HG03520 (cell line): ENCODE measurements around the gene SOX5.
A peak's percentile ranks its signal among the peaks of the same experiment; 100 is the strongest.
"Not testable (repeated sequence)": the region's sequence is repeated elsewhere in the genome, so short reads cannot be mapped to it uniquely, and the experiment has no call there.

Experiments
- ATAC-seq: cut with Tn5 transposase; IDR thresholded peaks from one replicate; pipeline ENCODE4 v1.9.1; 2021; ENCODE audit warnings: mild to moderate bottlenecking, moderate library complexity; ENCODE audit not compliant: unreplicated experiment

Gene SOX5

GRCh38 chr12:23911574-23911973 lies 37.9 kb downstream of the SOX5 start:
- no peak for ATAC-seq

GRCh38 chr12:23909551-23909950 lies 39.9 kb downstream of the SOX5 start:
- ATAC-seq: no peak

DNA sequence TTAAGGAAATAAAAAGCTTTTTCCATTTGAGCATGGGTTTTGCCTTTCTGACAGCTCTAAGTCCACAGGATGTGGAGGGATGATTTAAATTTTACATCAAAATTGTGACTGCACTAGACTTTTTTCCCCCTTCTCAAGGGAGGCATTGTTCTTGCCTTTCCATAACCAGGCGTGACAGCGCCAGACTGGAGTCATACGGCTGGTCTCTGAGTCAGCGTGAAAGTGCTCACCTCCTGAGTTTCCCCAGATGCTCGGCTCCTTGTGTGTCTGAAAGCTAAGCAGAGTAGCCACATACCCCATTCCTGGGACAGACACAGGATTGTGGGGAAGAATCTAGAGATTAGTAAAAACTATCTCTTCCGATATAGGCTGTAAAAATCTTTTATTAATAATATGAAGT lies 43.1 kb downstream of the SOX5 start:
- no peak for ATAC-seq

DNA sequence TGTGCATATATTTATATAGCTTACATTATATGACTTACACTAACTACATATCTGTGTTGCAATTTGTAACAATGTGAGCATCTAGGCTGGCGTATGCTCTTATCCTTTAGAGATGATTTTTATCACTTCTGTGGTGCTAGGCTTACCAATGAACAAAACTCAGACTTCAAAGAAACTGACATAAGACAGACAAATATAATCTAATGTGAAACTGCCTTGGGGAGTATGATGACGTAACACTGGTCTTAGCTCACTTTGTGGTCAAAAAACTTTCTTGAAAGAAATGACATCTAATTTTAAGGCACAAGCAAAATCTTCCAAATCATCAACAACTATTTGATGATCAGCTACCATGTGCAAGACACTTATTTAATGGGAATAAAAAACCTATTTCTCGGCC lies 50.0 kb downstream of the SOX5 start:
- ATAC-seq: no peak

DNA sequence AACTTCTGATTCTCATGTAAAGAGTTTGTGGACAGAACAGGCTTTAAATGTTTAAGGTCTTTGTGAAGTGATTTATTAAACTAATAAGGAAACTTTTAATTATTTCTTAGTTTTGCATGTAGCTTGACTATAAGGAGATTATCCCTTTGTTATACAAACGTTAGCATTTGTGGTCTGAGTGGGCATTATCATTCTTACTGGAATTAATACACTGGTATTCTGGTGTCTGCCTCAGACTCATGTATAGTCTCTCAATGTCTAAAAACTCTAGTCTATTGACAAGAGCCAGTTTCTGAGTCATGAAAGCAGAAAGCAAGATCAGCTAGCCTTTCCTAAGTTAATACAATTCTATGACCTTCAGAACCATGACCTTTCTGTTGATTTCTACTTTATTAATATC lies 51.3 kb downstream of the SOX5 start:
- no peak for ATAC-seq

GRCh38 chr12:23895792-23896218 lies 53.7 kb downstream of the SOX5 start:
- ATAC-seq: no peak

GRCh38 chr12:23893611-23894010 lies 55.9 kb downstream of the SOX5 start:
- no peak for ATAC-seq

GRCh38 chr12:23891115-23891514 lies 58.4 kb downstream of the SOX5 start:
- ATAC-seq: peak; percentile 60

DNA sequence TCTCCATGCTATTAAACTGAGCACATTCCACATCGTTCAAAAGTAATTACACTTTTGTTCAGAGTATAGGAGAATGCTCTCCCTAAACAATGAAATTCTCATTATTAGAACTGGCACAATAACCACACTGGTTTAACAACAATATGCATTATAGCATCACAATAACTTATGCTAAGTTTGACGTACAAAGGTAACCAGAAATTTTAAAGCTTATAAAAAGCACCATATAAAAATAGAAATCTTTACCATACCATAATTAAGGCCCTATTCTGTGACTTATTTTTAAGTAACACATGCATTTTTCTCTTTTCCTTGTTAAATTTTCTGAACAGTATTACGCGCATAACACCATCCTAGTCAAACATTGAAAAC lies 60.4 kb downstream of the SOX5 start:
- no peak for ATAC-seq

GRCh38 chr12:23888396-23889068 lies 60.9 kb downstream of the SOX5 start:
- ATAC-seq: no peak

DNA sequence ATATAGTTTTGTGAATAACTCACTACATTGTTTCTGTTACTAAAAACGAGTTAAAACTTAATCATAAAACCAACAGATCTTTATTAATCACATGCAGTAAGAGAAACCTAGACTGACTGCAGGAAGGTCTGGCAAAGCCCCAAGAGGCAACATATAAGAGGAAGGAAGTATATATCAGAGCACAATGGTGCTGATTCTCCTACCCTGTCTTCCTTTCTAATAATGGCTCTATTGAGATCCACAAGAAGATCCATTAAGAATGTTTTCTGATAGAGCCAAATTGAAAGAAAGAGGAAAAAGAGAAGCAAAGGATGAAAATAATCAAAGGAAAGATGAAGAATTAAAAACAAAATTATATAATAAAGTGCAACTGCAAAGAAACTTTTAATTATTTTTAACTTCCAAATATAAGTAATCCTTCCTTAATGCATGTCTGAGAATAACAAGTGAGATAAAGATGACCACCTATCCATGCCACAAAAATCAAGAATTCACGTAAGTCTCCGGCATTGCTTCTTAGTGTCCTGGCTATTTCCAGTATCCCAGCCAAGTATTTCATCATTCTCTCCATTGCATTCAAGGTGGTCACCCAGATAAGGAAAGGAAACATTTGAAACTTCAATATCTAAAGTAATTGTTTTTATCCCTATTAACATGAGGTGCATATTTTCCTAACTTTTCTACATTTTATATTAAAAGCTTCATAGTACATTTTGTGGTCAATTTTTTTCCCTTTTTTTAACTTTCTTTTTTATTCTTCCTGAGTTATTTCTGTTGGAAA lies 62.2 kb downstream of the SOX5 start:
- ATAC-seq: no peak

DNA sequence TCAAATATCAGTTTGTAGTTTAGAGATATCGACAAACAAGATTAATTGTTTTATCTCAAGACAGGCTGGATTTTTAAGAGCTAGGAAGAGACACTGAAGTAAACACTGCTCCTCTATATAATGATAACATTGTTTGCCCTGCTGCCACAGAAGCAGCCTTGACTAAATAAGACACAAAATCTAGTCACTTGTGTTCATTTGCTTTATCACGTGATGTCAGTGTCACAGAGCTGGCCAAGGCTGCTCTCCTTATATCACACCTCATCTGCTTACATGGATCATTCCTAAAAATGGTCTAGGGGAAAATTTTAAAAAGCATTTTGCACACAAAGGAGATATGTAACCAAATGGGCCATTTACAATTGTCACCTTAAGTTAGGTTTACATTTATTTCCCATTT lies 64.1 kb downstream of the SOX5 start:
- ATAC-seq: no peak

GRCh38 chr12:23884909-23885308 lies 64.6 kb downstream of the SOX5 start:
- ATAC-seq: no peak

GRCh38 chr12:23880988-23881387 lies 68.5 kb downstream of the SOX5 start:
- ATAC-seq: no peak

DNA sequence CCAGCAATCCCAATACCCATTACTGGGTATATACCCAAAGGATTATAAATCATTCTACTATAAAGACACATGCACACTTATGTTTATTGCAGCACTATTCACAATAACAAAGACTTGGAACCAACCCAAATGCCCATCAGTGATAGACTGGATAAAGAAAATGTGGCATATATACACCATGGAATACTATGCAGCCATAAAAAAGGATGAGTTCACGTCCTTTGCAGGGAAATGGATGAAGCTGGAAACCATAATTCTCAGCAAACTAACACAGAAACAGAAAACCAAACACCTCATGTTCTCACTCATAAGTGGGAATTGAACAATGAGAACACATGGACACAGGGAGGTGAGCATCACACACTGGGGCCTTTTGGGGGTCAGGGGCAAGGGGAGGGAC lies 72.9 kb downstream of the SOX5 start:
- not testable (repeated sequence) for ATAC-seq

GRCh38 chr12:23867794-23868193 lies 81.7 kb downstream of the SOX5 start:
- ATAC-seq: no peak

DNA sequence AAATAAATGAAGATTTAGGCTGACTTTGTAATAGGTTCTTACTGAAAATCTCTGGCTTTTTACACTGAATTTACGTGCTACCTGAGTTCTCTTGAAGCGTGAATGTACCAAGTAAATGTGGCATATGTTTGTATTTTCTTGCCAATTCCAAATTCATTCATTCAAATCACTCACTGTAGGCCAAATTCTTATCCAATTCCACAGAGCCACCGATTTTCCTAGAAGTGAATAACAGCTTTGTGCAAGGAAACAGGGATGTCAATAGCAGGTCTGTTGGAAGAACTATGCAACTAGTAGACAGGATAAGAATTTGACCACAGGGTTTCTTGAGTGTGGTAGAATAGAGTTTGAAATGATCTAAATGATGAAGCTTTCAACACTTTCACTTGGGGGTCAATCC lies 86.8 kb downstream of the SOX5 start:
- ATAC-seq: no peak

- no peak for ATAC-seq
Measured at GRCh38 chr12:23860019-23860418, 89.5 kb downstream of the SOX5 start.

- ATAC-seq: no peak
Measured at GRCh38 chr12:23857178-23857577, 92.3 kb downstream of the SOX5 start.

DNA sequence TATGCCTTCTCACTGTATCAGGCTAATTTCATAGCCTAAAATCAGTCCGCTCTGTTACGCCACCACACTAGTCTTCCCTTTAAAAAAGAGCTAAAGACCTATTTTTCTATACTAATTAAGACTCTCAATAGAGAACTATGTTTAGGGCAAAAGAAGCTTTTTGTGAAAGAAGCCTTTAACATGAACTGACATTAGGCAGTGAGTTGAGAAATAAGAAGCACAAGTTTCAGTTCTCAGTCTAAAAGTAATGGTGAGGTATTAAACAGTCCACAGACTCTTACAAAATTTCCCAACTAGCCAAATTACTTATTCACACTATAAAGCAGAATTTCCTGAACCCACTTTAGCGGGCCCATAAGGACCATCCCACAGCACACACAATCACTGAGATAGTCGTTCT lies 93.7 kb downstream of the SOX5 start:
- ATAC-seq: no peak

DNA sequence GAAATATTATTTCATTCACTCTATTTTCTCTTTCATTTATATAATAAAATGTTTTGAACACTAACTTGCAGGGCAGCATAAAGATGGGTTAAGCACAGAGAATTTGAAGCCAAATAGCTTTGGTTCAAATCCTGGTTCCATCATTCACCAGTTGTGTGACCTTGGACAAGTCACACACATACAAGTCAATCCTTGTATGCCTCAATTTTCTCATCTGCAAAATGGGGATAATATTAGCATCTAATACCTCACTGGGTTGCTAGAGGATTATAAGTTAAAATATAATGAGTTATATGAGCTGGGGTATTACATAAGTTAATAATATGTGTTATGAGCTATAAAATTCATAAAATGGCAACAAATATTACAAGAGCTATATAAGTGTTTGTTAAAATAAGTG lies 94.9 kb downstream of the SOX5 start:
- ATAC-seq: no peak

GRCh38 chr12:23853640-23854039 lies 95.8 kb downstream of the SOX5 start:
- ATAC-seq: no peak

DNA sequence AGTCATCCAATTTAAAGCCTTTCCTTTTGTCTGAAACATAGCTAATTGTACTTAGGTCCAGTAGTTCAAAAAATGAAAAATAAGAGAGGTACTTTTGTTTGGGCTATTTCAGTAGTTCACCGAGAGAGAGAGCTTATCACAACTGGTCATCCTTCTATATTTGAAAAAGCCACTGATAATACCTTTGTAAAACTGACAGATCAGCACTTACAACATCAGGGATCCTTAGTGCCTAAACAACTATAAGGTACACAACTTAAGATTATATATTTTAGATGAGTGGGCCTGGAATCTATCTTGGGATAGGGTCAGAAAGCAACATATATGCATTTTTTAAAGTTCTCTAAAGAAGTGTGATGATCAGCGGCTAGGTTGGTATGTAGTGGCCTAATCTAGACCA lies 97.9 kb downstream of the SOX5 start:
- ATAC-seq: no peak
